Vagina (tissue), 2 donors: ENCODE results near the gene EP300. TPM values are rescaled to one million over a fixed set of nuclear protein-coding genes. Genes with fewer than 3 reads are reported as not detected.

Source experiments
- DNase-seq, 2 donors: peaks; one replicate each; pipeline ENCODE4 v3.0.0-alpha.2; 2017; ENCODE audit errors: extremely low spot score in 2 of 2
- H3K27ac ChIP-seq: fragments of 200-600 bp; sonication (generic); one replicate; pipeline ENCODE4 v1.5.1; 2019
- H3K27me3 ChIP-seq: fragments of 200-600 bp; sonication (generic); one replicate; pipeline ENCODE4 v1.5.1; 2019
- H3K36me3 ChIP-seq, 2 donors: fragments of 200-600 bp; sonication (generic); one replicate each; pipeline ENCODE4 v1.5.1; 2017 to 2019
- H3K4me1 ChIP-seq: fragments of 200-600 bp; sonication (generic); one replicate; pipeline ENCODE4 v1.5.1; 2019
- H3K4me3 ChIP-seq, 2 donors: fragments of 200-600 bp; sonication (generic); 1 replicate in 1 of 2; 2 replicates in 1 of 2; pipeline ENCODE4 v1.5.1; 2016 to 2019
- H3K9me3 ChIP-seq: fragments of 200-600 bp; sonication (generic); one replicate; pipeline ENCODE4 v1.5.1; 2019
- CTCF ChIP-seq, 3 experiments: fragments of 450-650 bp in 2 of 3; fragments of 200-600 bp in 1 of 3; sonication (generic) in 1 of 3; IDR thresholded peaks; one replicate each; pipeline ENCODE4 v1.5.1; 2017 to 2019; ENCODE audit warnings: antibody characterized with exemption in 3 of 3, mild to moderate bottlenecking in 2 of 3, moderate library complexity in 2 of 3
- POLR2A ChIP-seq, 2 donors: fragments of 450-650 bp; IDR thresholded peaks; one replicate each; pipeline ENCODE4 v1.6.1; 2017; ENCODE audit warnings: antibody characterized with exemption in 2 of 2, mild to moderate bottlenecking in 2 of 2, moderate library complexity in 2 of 2
- POLR2AphosphoS5 ChIP-seq, 2 donors: sonication (generic); formaldehyde crosslinking; IDR thresholded peaks; one replicate each; pipeline ENCODE4 v1.9.0; 2017; ENCODE audit warnings: antibody characterized with exemption in 2 of 2, mild to moderate bottlenecking in 2 of 2, low read depth in 1 of 2; ENCODE audit not compliant: insufficient read depth in 1 of 2
- intact Hi-C: fragments of 100-400 bp; cut with DNase I; formaldehyde crosslinking; loops from one replicate; pipeline ENCODE4 v1.15.1; 2023
- total RNA-seq: library from RNA; depleted of rRNA; stranded (reverse); fragments of >200 nt; gene quantifications from one replicate; pipeline ENCODE4 v1.2.3, GENCODE V29; 2016

Gene EP300
- total RNA-seq, 1 donor from 2014 or later, result 99.9 TPM

DNA sequence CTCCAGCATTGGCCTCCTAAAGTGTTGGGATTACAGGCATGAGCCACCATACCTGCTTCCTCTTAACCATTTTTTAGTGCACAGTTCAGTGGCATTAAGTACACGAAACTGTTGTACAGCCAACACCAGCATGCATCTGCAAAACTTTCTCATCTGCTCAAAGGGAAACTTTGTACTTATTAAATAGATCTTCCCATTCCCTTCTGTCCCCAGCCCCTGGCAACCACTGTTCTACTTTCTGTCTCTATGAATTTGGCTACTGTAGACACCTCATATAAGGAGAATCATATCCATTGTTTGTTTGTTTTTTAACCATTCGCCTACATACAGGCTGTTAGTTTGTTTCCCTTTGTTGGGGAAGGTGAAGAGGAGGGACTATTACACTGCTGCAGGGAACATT, 6.5 kb upstream of the EP300 start:
- Histone ChIP-seq H3K27me3 (no peaks in the 10 kb centered on the region), H3K4me1 (peaks cover 4% of the 10 kb centered on the region), H3K4me3 (no peak overlapping the region), H3K27ac (no peak overlapping the region), H3K36me3 (no peaks in the 10 kb centered on the region), H3K9me3 (no peaks in the 10 kb centered on the region)
- no peak for TF ChIP-seq POLR2AphosphoS5 (IDR thresholded peaks at IDR 0.05; ENCODE audit: insufficient read depth in 1 of 2, low read depth in 1 of 2)
- no peak for TF ChIP-seq CTCF (IDR thresholded peaks at IDR 0.05)
- TF ChIP-seq POLR2A (IDR thresholded peaks at IDR 0.05), result no peak
- intact Hi-C loops, result no loop called here
- DNase-seq, result no peak

GRCh38 chr22:41091132-41092022, 1.0 kb upstream of the EP300 start:
- Histone ChIP-seq H3K9me3 (no peaks in the 10 kb centered on the region), H3K27me3 (no peaks in the 10 kb centered on the region), H3K4me3 (peak overlapping the region; percentile 91 to 98), H3K27ac (peak overlapping the region; percentile 100), H3K36me3 (no peaks in the 10 kb centered on the region), H3K4me1 (peaks cover 39% of the 10 kb centered on the region)
- intact Hi-C loops, result loop anchor here (1.0 to 2.0 kb wide), 2 partner anchors 69 to 140 kb away; partner anchors contain the start of gene RBX1
- TF ChIP-seq POLR2A (IDR thresholded peaks at IDR 0.05) (peak; percentile 70 to 96), CTCF (IDR thresholded peaks at IDR 0.05) (no peak), POLR2AphosphoS5 (IDR thresholded peaks at IDR 0.05; ENCODE audit: insufficient read depth in 1 of 2, low read depth in 1 of 2) (peak; percentile 92 to 94)
- peak; percentile 97 to 99 for DNase-seq

- no peaks in the 10 kb centered on the region for H3K9me3 ChIP-seq
- intact Hi-C loops, result loop anchor here (1.0 kb wide), 1 partner anchor 142 kb away; the partner anchor contains the start of gene RBX1
- H3K27ac ChIP-seq, result peak overlapping the region; percentile 100
- H3K4me3 ChIP-seq, result peak overlapping the region; percentile 91 to 98
- H3K36me3 ChIP-seq, result no peaks in the 10 kb centered on the region
- H3K27me3 ChIP-seq, result no peaks in the 10 kb centered on the region
- H3K4me1 ChIP-seq, result peaks cover 55% of the 10 kb centered on the region
- DNase-seq, result no peak
- TF ChIP-seq POLR2AphosphoS5 (IDR thresholded peaks at IDR 0.05; ENCODE audit: insufficient read depth in 1 of 2, low read depth in 1 of 2) (peak in 1 of 2 donors; percentile 46), CTCF (IDR thresholded peaks at IDR 0.05) (no peak)
Observed at GRCh38 chr22:41092847-41093411, 537 bp downstream of the EP300 start.

DNA sequence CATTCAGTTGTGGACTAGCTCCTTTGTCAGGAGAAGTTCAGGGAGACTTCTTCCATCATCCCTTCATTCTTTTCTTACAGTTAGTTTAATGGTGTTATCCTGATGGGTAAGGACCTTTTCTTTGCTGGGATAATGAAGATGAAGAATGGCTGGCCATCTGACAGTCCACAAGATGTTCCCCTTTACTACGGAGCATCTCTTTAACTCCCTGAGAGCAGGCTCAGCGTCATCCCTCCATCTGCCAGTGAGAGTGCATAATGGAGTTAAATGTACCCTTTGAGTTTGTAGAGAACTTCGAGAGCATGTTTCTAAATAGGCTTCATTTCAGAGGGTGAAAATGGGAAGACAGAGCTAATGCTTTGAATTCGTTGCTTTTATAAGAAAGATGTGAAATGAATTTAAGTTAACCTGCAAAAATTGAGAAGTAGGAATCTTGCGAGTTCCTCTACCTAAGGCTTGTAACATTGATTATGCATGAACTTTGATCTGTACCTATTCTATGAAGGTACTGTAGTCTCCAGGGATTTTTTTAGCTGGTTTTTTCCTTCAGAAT, 1.7 kb downstream of the EP300 start:
- Histone ChIP-seq H3K27ac (peak overlapping the region; percentile 100), H3K27me3 (no peaks in the 10 kb centered on the region), H3K36me3 (no peaks in the 10 kb centered on the region), H3K9me3 (no peaks in the 10 kb centered on the region), H3K4me3 (peak overlapping the region; percentile 91 to 98), H3K4me1 (peaks cover 67% of the 10 kb centered on the region)
- DNase-seq, result no peak
- no peak for TF ChIP-seq POLR2A (IDR thresholded peaks at IDR 0.05)
- no peak for TF ChIP-seq CTCF (IDR thresholded peaks at IDR 0.05)
- TF ChIP-seq POLR2AphosphoS5 (IDR thresholded peaks at IDR 0.05; ENCODE audit: insufficient read depth in 1 of 2, low read depth in 1 of 2), result no peak
- intact Hi-C loops, result no loop called here
